Measurements from ENCODE around the gene C2CD3. TPM values are rescaled to one million over a fixed set of nuclear protein-coding genes. Genes with fewer than 3 reads are reported as not detected.

C2CD3 gene
- total and polyA plus RNA-seq, 10 of the 15 experiments (the other 5 are each of a cell fraction or from before 2014, with no cell fraction given) = 2.3 to 24.0 (median 16.3) TPM

- peaks cover 34% of the 10 kb centered on the region for H3K4me1 ChIP-seq (ENCODE audit: control insufficient read depth, insufficient read depth, low read length)
- ChIA-PET RAD21 (ENCODE audit: unreplicated experiment) (interaction anchor here (1.6 kb wide), 1 partner anchor 20 kb away, joined by 4 read pairs; no protein-coding TSS in a partner anchor), POLR2A (no interaction called here), SMC1A (ENCODE audit: uncharacterized antibody, unreplicated experiment) (interaction anchor here (1.6 kb wide), 1 partner anchor 20 kb away, joined by 4 read pairs; no protein-coding TSS in a partner anchor), CTCF (interaction anchor here (0.9 kb wide), 1 partner anchor 22 kb away, joined by 4 read pairs; no protein-coding TSS in a partner anchor)
- ATAC-seq (no peak), FAIRE-seq (no peak), DNase-seq (ENCODE audit: low read depth, low spot score) (no peak)
- H2AFZ ChIP-seq (ENCODE audit: control insufficient read depth, low read depth, low read length) = no peak overlapping the region
- intact Hi-C loops (cut with micrococcal nuclease; ENCODE audit: unreplicated experiment) = no loop called here
- in situ Hi-C loops (cut with MboI) = no loop called here
- BruUV-seq (replicated peaks) = no TSS peak
- 92% methylated on average over 13 of the region's 14 CpGs for WGBS (ENCODE audit: insufficient coverage, insufficient replicate concordance, low lambda C conversion rate, missing lambda C conversion rate)
- H4K20me1 ChIP-seq (ENCODE audit: control insufficient read depth, insufficient read depth) = no peaks in the 10 kb centered on the region
- H3K4me3 ChIP-seq = no peak overlapping the region
- TF ChIP-seq ZBED1 (IDR thresholded peaks at IDR 0.05; ENCODE audit: borderline replicate concordance) (no peak), CBX3 (IDR thresholded peaks at IDR 0.05; ENCODE audit: borderline replicate concordance, low read depth) (no peak), EP300 (IDR thresholded peaks at IDR 0.05; ENCODE audit: borderline replicate concordance in 1 of 2, control insufficient read depth in 1 of 2, low read depth in 2 of 2, low read length in 2 of 2) (no peak), TCF3 (IDR thresholded peaks at IDR 0.05; ENCODE audit: borderline replicate concordance, insufficient read depth, low read depth, low read length) (no peak), ZNF687 (IDR thresholded peaks at IDR 0.05) (no peak), TBL1XR1 (IDR thresholded peaks at IDR 0.05; ENCODE audit: low read depth, low read length) (no peak), EGR1 (IDR thresholded peaks at IDR 0.05; ENCODE audit: borderline replicate concordance in 1 of 2, low read depth in 2 of 2, low read length in 2 of 2) (no peak)
- TF ChIP-seq, protein P1, sequence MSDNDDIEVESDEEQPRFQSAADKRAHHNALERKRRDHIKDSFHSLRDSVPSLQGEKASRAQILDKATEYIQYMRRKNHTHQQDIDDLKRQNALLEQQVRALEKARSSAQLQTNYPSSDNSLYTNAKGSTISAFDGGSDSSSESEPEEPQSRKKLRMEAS (IDR thresholded peaks at IDR 0.05; ENCODE audit: low read depth, low read length) = no peak
- TF ChIP-seq, protein P2, sequence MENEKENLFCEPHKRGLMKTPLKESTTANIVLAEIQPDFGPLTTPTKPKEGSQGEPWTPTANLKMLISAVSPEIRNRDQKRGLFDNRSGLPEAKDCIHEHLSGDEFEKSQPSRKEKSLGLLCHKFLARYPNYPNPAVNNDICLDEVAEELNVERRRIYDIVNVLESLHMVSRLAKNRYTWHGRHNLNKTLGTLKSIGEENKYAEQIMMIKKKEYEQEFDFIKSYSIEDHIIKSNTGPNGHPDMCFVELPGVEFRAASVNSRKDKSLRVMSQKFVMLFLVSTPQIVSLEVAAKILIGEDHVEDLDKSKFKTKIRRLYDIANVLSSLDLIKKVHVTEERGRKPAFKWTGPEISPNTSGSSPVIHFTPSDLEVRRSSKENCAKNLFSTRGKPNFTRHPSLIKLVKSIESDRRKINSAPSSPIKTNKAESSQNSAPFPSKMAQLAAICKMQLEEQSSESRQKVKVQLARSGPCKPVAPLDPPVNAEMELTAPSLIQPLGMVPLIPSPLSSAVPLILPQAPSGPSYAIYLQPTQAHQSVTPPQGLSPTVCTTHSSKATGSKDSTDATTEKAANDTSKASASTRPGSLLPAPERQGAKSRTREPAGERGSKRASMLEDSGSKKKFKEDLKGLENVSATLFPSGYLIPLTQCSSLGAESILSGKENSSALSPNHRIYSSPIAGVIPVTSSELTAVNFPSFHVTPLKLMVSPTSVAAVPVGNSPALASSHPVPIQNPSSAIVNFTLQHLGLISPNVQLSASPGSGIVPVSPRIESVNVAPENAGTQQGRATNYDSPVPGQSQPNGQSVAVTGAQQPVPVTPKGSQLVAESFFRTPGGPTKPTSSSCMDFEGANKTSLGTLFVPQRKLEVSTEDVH (IDR thresholded peaks at IDR 0.05; ENCODE audit: low read depth, partially characterized antibody) = no peak
- no peak overlapping the region for H3K9ac ChIP-seq (ENCODE audit: control insufficient read depth, insufficient read depth, low read length)
- no peaks in the 10 kb centered on the region for H3K27me3 ChIP-seq (replicated peaks in 1 of 2; ENCODE audit: control insufficient read depth in 2 of 2, insufficient read depth in 2 of 2, low read length in 1 of 2)
- H3K36me3 ChIP-seq (ENCODE audit: control insufficient read depth in 2 of 2, insufficient read depth in 2 of 2, low read length in 1 of 2) = no peaks in the 10 kb centered on the region; a peak in 1 of 4 replicates
- H3K4me2 ChIP-seq (ENCODE audit: control insufficient read depth, insufficient read depth) = no peak overlapping the region
- H3K9me3 ChIP-seq (replicated peaks; ENCODE audit: control insufficient read depth, insufficient read depth, low read length) = no peaks in the 10 kb centered on the region
- no peak overlapping the region for H3K27ac ChIP-seq (ENCODE audit: control insufficient read depth, insufficient read depth)
- no peaks in the 10 kb centered on the region for H3K79me2 ChIP-seq (ENCODE audit: control insufficient read depth, insufficient read depth, low read length)
Observed at GRCh38 chr11:74000307-74001133, 170.3 kb downstream of the C2CD3 start.
